ENCODE results near the gene PNPLA1.

The PNPLA1 gene

GRCh38 chr6:36269834-36270705, at the start of gene PNPLA1:
Gene PNPLA1, plus strand, starts transcription at chr6:36270060. Its CDS starts 400 bp downstream, at chr6:36270460.
- H3K4me1 ChIP-seq (ENCODE audit: insufficient read depth, low read length): no peaks in the 10 kb centered on the region; the same call in 1 of the 2 replicates
- H3K36me3 ChIP-seq (ENCODE audit: insufficient read depth, low read length): no peaks in the 10 kb centered on the region
- no peaks in the 10 kb centered on the region; the same call in none of the 2 replicates for H3K9me3 ChIP-seq (ENCODE audit: control insufficient read depth, insufficient read depth, low read length)
- H3K9ac ChIP-seq (ENCODE audit: low read depth, low read length): no peak within 1 kb of the TSS

DNA sequence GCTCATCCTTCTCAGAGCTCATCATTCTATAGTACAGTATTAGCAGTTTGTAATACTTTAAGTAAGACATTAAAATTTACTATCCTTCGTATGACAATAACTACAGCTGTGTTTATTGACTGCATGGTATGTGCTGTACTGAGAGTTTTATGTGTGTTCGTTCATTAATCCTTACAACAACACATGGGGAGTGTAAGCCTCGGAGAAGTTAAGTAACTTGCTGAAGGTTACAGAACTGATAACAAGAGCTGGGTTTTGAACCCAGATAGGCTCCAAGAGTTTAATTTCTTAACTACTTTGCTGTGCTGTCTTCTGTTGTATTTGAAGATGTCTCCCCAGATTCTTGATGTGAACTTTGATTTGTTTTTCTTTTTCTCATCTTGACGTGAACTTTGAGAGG, 49.6 kb upstream of the PNPLA1 start:
- no peaks in the 10 kb centered on the region for H3K4me1 ChIP-seq (ENCODE audit: insufficient read depth, low read length)
- H3K9ac ChIP-seq (ENCODE audit: low read depth, low read length): no peak overlapping the region
- H3K36me3 ChIP-seq (ENCODE audit: insufficient read depth, low read length): peaks cover 4% of the 10 kb centered on the region
- H3K9me3 ChIP-seq (ENCODE audit: control insufficient read depth, insufficient read depth, low read length): no peaks in the 10 kb centered on the region

DNA sequence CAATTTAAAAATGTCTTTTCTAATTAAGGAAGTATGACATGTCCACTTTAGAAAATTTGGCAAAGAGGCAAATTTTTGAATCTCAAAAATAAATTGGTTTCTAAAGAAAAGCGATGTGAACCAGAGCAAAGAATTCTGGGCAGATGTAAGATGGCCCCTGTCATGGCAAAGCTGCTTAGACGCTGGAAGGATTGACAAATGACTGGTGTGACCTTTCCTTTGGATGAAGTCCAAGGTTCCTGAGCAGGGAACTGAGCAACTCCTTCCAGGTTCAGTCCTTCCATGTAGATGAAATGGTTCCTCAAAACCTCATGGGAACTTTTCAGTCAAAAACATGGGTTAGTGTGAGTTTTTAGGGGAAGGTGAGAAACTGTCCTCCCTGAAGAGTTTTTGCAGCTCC, 48.2 kb upstream of the PNPLA1 start:
- Histone ChIP-seq H3K9ac (ENCODE audit: low read depth, low read length) (no peak overlapping the region), H3K4me1 (ENCODE audit: insufficient read depth, low read length) (no peaks in the 10 kb centered on the region), H3K36me3 (ENCODE audit: insufficient read depth, low read length) (peaks cover 4% of the 10 kb centered on the region), H3K9me3 (ENCODE audit: control insufficient read depth, insufficient read depth, low read length) (no peaks in the 10 kb centered on the region)

DNA sequence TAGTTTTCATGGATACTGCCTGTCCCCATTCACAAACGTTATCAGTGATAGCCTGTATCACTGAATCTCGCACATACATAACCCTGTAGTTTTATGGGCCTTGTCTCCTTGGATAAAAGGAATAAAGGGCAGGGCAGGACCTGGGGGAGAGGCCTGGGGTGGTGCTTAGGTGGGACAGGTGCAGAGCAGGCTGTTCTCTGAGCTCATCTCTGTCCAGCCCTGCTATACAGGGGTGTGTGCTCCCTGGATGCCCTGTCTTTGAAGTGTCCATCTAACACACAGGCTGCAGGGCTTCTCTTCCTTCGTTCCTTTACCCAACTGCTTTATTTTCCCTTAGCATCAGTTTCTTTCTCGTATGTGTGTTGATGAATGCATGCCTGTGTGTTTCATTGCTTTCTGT, 46.9 kb upstream of the PNPLA1 start:
- H3K36me3 ChIP-seq (ENCODE audit: insufficient read depth, low read length): no peaks in the 10 kb centered on the region; the same call in none of the 2 replicates
- H3K9ac ChIP-seq (ENCODE audit: low read depth, low read length): no peak overlapping the region
- no peaks in the 10 kb centered on the region for H3K4me1 ChIP-seq (ENCODE audit: insufficient read depth, low read length)
- no peaks in the 10 kb centered on the region for H3K9me3 ChIP-seq (ENCODE audit: control insufficient read depth, insufficient read depth, low read length)

GRCh38 chr6:36223706-36224105, 46.2 kb upstream of the PNPLA1 start:
- no peaks in the 10 kb centered on the region for H3K4me1 ChIP-seq (ENCODE audit: insufficient read depth, low read length)
- no peaks in the 10 kb centered on the region for H3K9me3 ChIP-seq (ENCODE audit: control insufficient read depth, insufficient read depth, low read length)
- no peaks in the 10 kb centered on the region; the same call in none of the 2 replicates for H3K36me3 ChIP-seq (ENCODE audit: insufficient read depth, low read length)
- no peak overlapping the region for H3K9ac ChIP-seq (ENCODE audit: low read depth, low read length)

GRCh38 chr6:36224918-36225461, 44.9 kb upstream of the PNPLA1 start:
- H3K9ac ChIP-seq (ENCODE audit: low read depth, low read length): no peak overlapping the region
- no peaks in the 10 kb centered on the region for H3K4me1 ChIP-seq (ENCODE audit: insufficient read depth, low read length)
- H3K36me3 ChIP-seq (ENCODE audit: insufficient read depth, low read length): no peaks in the 10 kb centered on the region; the same call in none of the 2 replicates
- no peaks in the 10 kb centered on the region for H3K9me3 ChIP-seq (ENCODE audit: control insufficient read depth, insufficient read depth, low read length)

DNA sequence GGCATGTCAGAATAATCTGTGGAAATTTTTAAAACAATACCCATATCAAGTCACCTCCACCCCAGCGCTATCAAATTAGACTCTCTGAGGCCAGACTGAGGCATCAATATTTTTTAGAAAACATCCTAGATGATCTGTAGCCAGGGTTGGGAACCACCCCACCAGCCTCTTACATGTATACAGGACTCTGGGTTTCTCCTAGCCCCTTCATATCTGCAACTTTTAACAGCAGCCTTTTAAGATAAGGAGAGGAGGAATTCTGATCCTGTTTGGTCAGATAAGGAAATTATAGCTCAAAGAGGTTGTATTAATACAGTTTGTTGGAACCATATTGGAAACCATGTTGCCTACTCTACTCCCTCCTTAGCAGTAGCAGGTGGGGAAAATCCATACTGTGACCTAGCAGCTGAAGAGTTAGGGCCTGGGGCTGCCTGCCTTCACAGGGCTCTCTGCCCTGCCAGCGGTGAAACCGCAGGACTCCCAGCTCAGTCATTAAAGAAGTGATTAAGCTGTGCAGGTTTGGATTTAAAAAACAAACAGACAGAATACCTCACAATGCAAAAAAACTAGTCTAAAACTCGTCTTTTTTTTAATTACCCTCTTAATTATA, 43.3 kb upstream of the PNPLA1 start:
- no peaks in the 10 kb centered on the region for H3K9me3 ChIP-seq (ENCODE audit: control insufficient read depth, insufficient read depth, low read length)
- H3K36me3 ChIP-seq (ENCODE audit: insufficient read depth, low read length): no peaks in the 10 kb centered on the region; the same call in none of the 2 replicates
- H3K4me1 ChIP-seq (ENCODE audit: insufficient read depth, low read length): no peaks in the 10 kb centered on the region

DNA sequence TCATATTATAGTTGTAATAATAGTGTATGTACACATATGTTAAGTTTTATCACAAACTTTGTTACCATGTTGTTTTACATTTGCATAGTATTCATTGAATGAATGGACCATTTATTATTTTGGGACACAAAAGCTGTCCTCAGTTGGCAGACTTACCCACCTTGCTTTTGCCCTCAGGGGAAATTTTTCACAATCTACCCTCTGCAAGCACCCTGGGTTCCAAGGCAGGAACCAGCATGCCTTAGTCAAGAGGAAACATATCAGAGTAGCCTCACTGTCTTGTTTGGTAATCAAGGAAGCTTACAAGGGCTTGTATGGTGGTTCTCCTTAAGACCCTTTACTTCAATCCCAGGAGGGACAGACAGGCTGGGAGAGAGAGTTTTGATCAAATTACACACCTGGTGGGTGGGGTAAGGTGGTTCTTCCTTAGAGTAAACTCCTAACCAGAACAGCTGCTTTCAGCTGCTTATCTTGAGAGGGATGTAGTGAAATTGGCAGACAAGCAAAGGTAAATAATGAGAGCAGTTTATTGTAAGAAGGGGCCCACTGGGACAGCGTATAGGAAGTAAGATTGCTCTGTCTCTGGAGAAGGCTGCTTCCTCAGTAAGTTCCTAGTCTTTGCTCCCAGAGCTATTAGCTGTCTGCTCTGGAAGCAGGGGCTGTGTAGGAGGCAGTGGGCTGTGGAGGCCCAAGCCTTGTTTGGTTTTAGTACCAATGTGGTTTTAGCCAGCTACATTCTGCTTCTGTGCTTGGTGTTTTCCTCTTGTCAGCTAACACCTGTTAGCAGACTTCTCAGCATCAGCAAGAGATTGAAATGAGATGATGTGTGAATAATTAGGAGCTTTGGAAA, 42.3 kb upstream of the PNPLA1 start:
- Histone ChIP-seq H3K36me3 (ENCODE audit: insufficient read depth, low read length) (no peaks in the 10 kb centered on the region; the same call in none of the 2 replicates), H3K9ac (ENCODE audit: low read depth, low read length) (no peak overlapping the region), H3K4me1 (ENCODE audit: insufficient read depth, low read length) (no peaks in the 10 kb centered on the region), H3K9me3 (ENCODE audit: control insufficient read depth, insufficient read depth, low read length) (no peaks in the 10 kb centered on the region)

More for the DNA sequence above, 43.3 kb upstream of the PNPLA1 start:
- no peak overlapping the region for H3K9ac ChIP-seq (ENCODE audit: low read depth, low read length)

DNA sequence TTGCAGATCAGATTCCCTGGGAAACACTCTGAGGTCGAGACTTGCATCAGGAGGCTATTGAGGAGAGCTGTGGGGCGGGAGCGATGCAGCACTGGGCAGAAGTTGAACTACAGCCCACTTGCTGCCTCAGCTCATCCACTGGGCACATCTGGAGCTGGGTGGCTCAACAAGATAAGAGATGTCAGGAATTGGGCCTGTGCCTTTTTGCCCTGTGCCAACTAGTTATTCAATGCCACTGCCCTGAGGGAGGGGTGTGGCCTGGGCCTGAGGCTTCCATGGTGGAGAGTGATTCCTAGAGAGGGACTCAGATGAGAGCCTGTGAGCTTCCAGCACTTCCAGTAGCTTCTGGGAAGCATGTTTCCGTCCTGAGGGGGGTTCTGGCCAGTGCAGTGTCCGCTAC, 40.6 kb upstream of the PNPLA1 start:
- Histone ChIP-seq H3K9me3 (ENCODE audit: control insufficient read depth, insufficient read depth, low read length) (no peaks in the 10 kb centered on the region), H3K9ac (ENCODE audit: low read depth, low read length) (no peak overlapping the region), H3K4me1 (ENCODE audit: insufficient read depth, low read length) (no peaks in the 10 kb centered on the region), H3K36me3 (ENCODE audit: insufficient read depth, low read length) (no peaks in the 10 kb centered on the region; the same call in none of the 2 replicates)

GRCh38 chr6:36230371-36230770, 39.5 kb upstream of the PNPLA1 start:
- no peak overlapping the region for H3K9ac ChIP-seq (ENCODE audit: low read depth, low read length)
- H3K4me1 ChIP-seq (ENCODE audit: insufficient read depth, low read length): no peaks in the 10 kb centered on the region
- no peaks in the 10 kb centered on the region; the same call in none of the 2 replicates for H3K36me3 ChIP-seq (ENCODE audit: insufficient read depth, low read length)
- no peaks in the 10 kb centered on the region for H3K9me3 ChIP-seq (ENCODE audit: control insufficient read depth, insufficient read depth, low read length)

- H3K4me1 ChIP-seq (ENCODE audit: insufficient read depth, low read length): no peaks in the 10 kb centered on the region
- no peaks in the 10 kb centered on the region; the same call in none of the 2 replicates for H3K36me3 ChIP-seq (ENCODE audit: insufficient read depth, low read length)
- H3K9me3 ChIP-seq (ENCODE audit: control insufficient read depth, insufficient read depth, low read length): no peaks in the 10 kb centered on the region
- H3K9ac ChIP-seq (ENCODE audit: low read depth, low read length): no peak overlapping the region
Observed at GRCh38 chr6:36232172-36232571, 37.7 kb upstream of the PNPLA1 start.

- Histone ChIP-seq H3K4me1 (ENCODE audit: insufficient read depth, low read length) (no peaks in the 10 kb centered on the region), H3K9me3 (ENCODE audit: control insufficient read depth, insufficient read depth, low read length) (no peaks in the 10 kb centered on the region), H3K36me3 (ENCODE audit: insufficient read depth, low read length) (no peaks in the 10 kb centered on the region; the same call in 1 of the 2 replicates), H3K9ac (ENCODE audit: low read depth, low read length) (no peak overlapping the region)
Observed at GRCh38 chr6:36235309-36235708, 34.6 kb upstream of the PNPLA1 start.

DNA sequence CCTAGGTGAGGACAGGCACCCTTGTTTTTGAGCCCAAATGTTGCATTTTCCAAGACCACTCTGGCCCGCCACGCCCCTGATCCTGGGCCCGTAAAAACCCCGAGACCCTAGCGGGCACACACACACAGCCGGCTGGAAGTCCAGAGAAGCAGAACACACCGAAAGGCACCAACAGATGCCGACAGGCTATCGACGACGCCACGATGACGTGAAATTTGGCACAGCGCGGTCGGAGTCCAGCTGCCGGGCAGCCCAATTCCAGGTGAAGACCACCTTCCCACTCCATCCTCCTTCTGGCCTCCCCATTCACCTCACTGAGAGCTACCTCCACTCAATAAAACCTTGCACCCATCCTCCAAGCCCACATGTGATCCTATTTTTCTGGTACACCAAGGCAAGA, 34.0 kb upstream of the PNPLA1 start:
- no peak overlapping the region for H3K9ac ChIP-seq (ENCODE audit: low read depth, low read length)
- no peaks in the 10 kb centered on the region for H3K4me1 ChIP-seq (ENCODE audit: insufficient read depth, low read length)
- no peaks in the 10 kb centered on the region for H3K9me3 ChIP-seq (ENCODE audit: control insufficient read depth, insufficient read depth, low read length)
- H3K36me3 ChIP-seq (ENCODE audit: insufficient read depth, low read length): no peaks in the 10 kb centered on the region; the same call in 1 of the 2 replicates

- H3K9me3 ChIP-seq (ENCODE audit: control insufficient read depth, insufficient read depth, low read length): no peaks in the 10 kb centered on the region
- H3K4me1 ChIP-seq (ENCODE audit: insufficient read depth, low read length): peaks cover 19% of the 10 kb centered on the region
- H3K9ac ChIP-seq (ENCODE audit: low read depth, low read length): no peak overlapping the region
Observed at GRCh38 chr6:36239774-36240173, 30.1 kb upstream of the PNPLA1 start.

More at GRCh38 chr6:36239774-36240173, 30.1 kb upstream of the PNPLA1 start:
- H3K36me3 ChIP-seq (ENCODE audit: insufficient read depth, low read length): no peaks in the 10 kb centered on the region

Data from ES-I3 (cell line).